NCI-H146 (cell line): ENCODE measurements around the gene NXPH2.
"Not testable (repeated sequence)": the region's sequence is repeated elsewhere in the genome, so short reads cannot be mapped to it uniquely, and the experiment has no call there.

ENCODE experiments used
- DNase-seq: peaks from one replicate; lab custom pipeline; 2025; lab: John Stamatoyannopoulos, UW

NXPH2 gene

GRCh38 chr2:138757384-138757783 is 22.8 kb downstream of the NXPH2 start:
- no peak for DNase-seq

GRCh38 chr2:138752197-138752956 is 27.8 kb downstream of the NXPH2 start:
- no peak for DNase-seq

- DNase-seq: peak; percentile 77
Observed at GRCh38 chr2:138744713-138745112, 35.5 kb downstream of the NXPH2 start.

- peak; percentile 86 for DNase-seq
Observed at GRCh38 chr2:138742441-138743057, 37.6 kb downstream of the NXPH2 start.

- no peak for DNase-seq
Observed at GRCh38 chr2:138741851-138742250, 38.3 kb downstream of the NXPH2 start.

GRCh38 chr2:138737009-138737554 is 43.1 kb downstream of the NXPH2 start:
- not testable (repeated sequence) for DNase-seq

GRCh38 chr2:138732651-138733050 is 47.5 kb downstream of the NXPH2 start:
- DNase-seq: no peak

- no peak for DNase-seq
Observed at GRCh38 chr2:138730497-138731030, 49.6 kb downstream of the NXPH2 start.

GRCh38 chr2:138727956-138728355 is 52.2 kb downstream of the NXPH2 start:
- DNase-seq: no peak

- no peak for DNase-seq
Observed at GRCh38 chr2:138726681-138727080, 53.5 kb downstream of the NXPH2 start.

- no peak for DNase-seq
Observed at GRCh38 chr2:138724729-138725459, 55.3 kb downstream of the NXPH2 start.

GRCh38 chr2:138724327-138724726 is 55.9 kb downstream of the NXPH2 start:
- DNase-seq: peak; percentile 45

- DNase-seq: no peak
Observed at GRCh38 chr2:138723196-138723987, 56.8 kb downstream of the NXPH2 start.

- no peak for DNase-seq
Observed at GRCh38 chr2:138722316-138722715, 57.9 kb downstream of the NXPH2 start.

- DNase-seq: no peak
Observed at GRCh38 chr2:138720035-138720838, 60.0 kb downstream of the NXPH2 start.

GRCh38 chr2:138718405-138718804 is 61.8 kb downstream of the NXPH2 start:
- no peak for DNase-seq

- DNase-seq: no peak
Observed at GRCh38 chr2:138716183-138716582, 64.0 kb downstream of the NXPH2 start.

GRCh38 chr2:138713504-138713903 is 66.7 kb downstream of the NXPH2 start:
- DNase-seq: peak; percentile 49

GRCh38 chr2:138713069-138713496 is 67.1 kb downstream of the NXPH2 start:
- no peak for DNase-seq

- no peak for DNase-seq
Observed at GRCh38 chr2:138712212-138712979, 67.8 kb downstream of the NXPH2 start.
